GM23338 (cell line): Measurements from ENCODE around the gene ZBTB7A. TPM values are rescaled to one million over a fixed set of nuclear protein-coding genes. Genes with fewer than 3 reads are reported as not detected.

Experiments
- ATAC-seq: fragments of 200-7000 bp; cut with Tn5 transposase; 3 replicates; pipeline ENCODE4 v1.9.1; 2020
- DNase-seq: peaks from one replicate; pipeline ENCODE4 v3.0.0-alpha.2; 2015; ENCODE audit warnings: low spot score
- H2AFZ ChIP-seq: fragments of 200-600 bp; sonication (generic); 2 replicates; pipeline ENCODE4 v1.8.0; 2016; ENCODE audit warnings: antibody characterized with exemption, mild to moderate bottlenecking, moderate library complexity
- H3F3A ChIP-seq: fragments of 200-600 bp; sonication (generic); replicated peaks from 2 replicates; pipeline ENCODE4 v1.8.0; 2017; ENCODE audit warnings: antibody characterized with exemption, mixed run types, low read depth
- H3K27ac ChIP-seq: fragments of 200-600 bp; sonication (generic); 2 replicates; pipeline ENCODE4 v1.6.1; 2016; ENCODE audit warnings: low read depth
- H3K27me3 ChIP-seq: fragments of 200-600 bp; sonication (generic); 2 replicates; pipeline ENCODE4 v1.8.0; 2016; ENCODE audit warnings: mild to moderate bottlenecking, mixed run types, moderate library complexity; ENCODE audit not compliant: insufficient read depth
- H3K36me3 ChIP-seq: fragments of 200-600 bp; sonication (generic); 2 replicates; pipeline ENCODE4 v1.8.0; 2016; ENCODE audit warnings: mild to moderate bottlenecking; ENCODE audit not compliant: insufficient read depth
- H3K4me1 ChIP-seq: fragments of 200-600 bp; sonication (generic); 2 replicates; pipeline ENCODE4 v1.8.0; 2016; ENCODE audit warnings: mild to moderate bottlenecking, moderate library complexity; ENCODE audit not compliant: insufficient read depth
- H3K4me2 ChIP-seq: fragments of 200-600 bp; sonication (generic); 2 replicates; pipeline ENCODE4 v1.7.1; 2017; ENCODE audit warnings: mixed run types
- H3K4me3 ChIP-seq: fragments of 200-600 bp; sonication (generic); 2 replicates; pipeline ENCODE4 v1.6.1; 2016; ENCODE audit warnings: mixed run types
- H3K79me2 ChIP-seq: fragments of 200-600 bp; sonication (generic); replicated peaks from 2 replicates; pipeline ENCODE4 v1.8.0; 2017; ENCODE audit warnings: mild to moderate bottlenecking; ENCODE audit not compliant: insufficient read depth
- H3K9me2 ChIP-seq: fragments of 200-600 bp; sonication (generic); 2 replicates; pipeline ENCODE4 v1.8.0; 2017; ENCODE audit not compliant: insufficient read depth
- H4K20me1 ChIP-seq: fragments of 200-600 bp; sonication (generic); replicated peaks from 2 replicates; pipeline ENCODE4 v1.8.0; 2017; ENCODE audit warnings: mild to moderate bottlenecking; ENCODE audit not compliant: insufficient read depth
- H3K27ac Mint-ChIP-seq: 2 replicates; pipeline ENCODE4 v1.8.0; 2020; ENCODE audit warnings: inconsistent platforms, mild to moderate bottlenecking, moderate library complexity, mixed read lengths
- H3K27me3 Mint-ChIP-seq: 3 replicates; pipeline ENCODE4 v1.8.0; 2022; ENCODE audit warnings: low read depth, mild to moderate bottlenecking, moderate library complexity, mixed read lengths, inconsistent platforms; ENCODE audit not compliant: insufficient read depth, poor library complexity
- H3K36me3 Mint-ChIP-seq: 3 replicates; pipeline ENCODE4 v1.8.0; 2021; ENCODE audit warnings: low read depth, mild to moderate bottlenecking, inconsistent platforms, moderate library complexity, mixed read lengths
- H3K4me1 Mint-ChIP-seq: 3 replicates; pipeline ENCODE4 v1.8.0; 2020; ENCODE audit warnings: mild to moderate bottlenecking, inconsistent platforms, mixed read lengths
- H3K4me3 Mint-ChIP-seq: 3 replicates; pipeline ENCODE4 v1.8.0; 2021; ENCODE audit warnings: moderate library complexity, mild to moderate bottlenecking, inconsistent platforms, mixed read lengths
- H3K9me3 Mint-ChIP-seq: 3 replicates; pipeline ENCODE4 v1.8.0; 2020; ENCODE audit warnings: moderate library complexity, mild to moderate bottlenecking, inconsistent platforms, mixed read lengths
- CREB1 ChIP-seq: fragments of 250-450 bp; sonication (Bioruptor Pico); IDR thresholded peaks from 2 replicates; pipeline ENCODE4 v1.5.0; 2020; ENCODE audit warnings: low read depth, mild to moderate bottlenecking, moderate library complexity
- EZH2 ChIP-seq: fragments of 200-600 bp; sonication (generic); IDR thresholded peaks from one replicate; pipeline ENCODE4 v1.8.0; 2017; ENCODE audit warnings: antibody characterized with exemption, mild to moderate bottlenecking, low read depth; ENCODE audit not compliant: unreplicated experiment
- EZH2phosphoT487 ChIP-seq: fragments of 200-600 bp; sonication (generic); IDR thresholded peaks from one replicate; pipeline ENCODE4 v1.8.1; 2018; ENCODE audit warnings: antibody characterized with exemption; ENCODE audit not compliant: unreplicated experiment
- JUNB ChIP-seq: IDR thresholded peaks from one replicate; pipeline ENCODE4 v1.6.1; 2016; ENCODE audit warnings: antibody characterized with exemption; ENCODE audit not compliant: unreplicated experiment
- NANOG ChIP-seq: IDR thresholded peaks from 2 replicates; pipeline ENCODE4 v1.6.1; 2016; ENCODE audit warnings: antibody characterized with exemption, borderline replicate concordance
- POLR2AphosphoS5 ChIP-seq: IDR thresholded peaks from 2 replicates; pipeline ENCODE4 v1.6.1; 2016; ENCODE audit warnings: antibody characterized with exemption, low read depth
- STAT1 ChIP-seq: IDR thresholded peaks from one replicate; pipeline ENCODE4 v1.6.1; 2016; ENCODE audit warnings: antibody characterized with exemption; ENCODE audit not compliant: unreplicated experiment
- ZNF114 ChIP-seq: fragments of 250-450 bp; sonication (Bioruptor Pico); IDR thresholded peaks from 2 replicates; pipeline ENCODE4 v1.5.0; 2020; ENCODE audit warnings: mild to moderate bottlenecking, moderate library complexity
- polyA plus RNA-seq: library from polyadenylated mRNA; unstranded; fragments of >200 nt; fragmentation: Nextera tagmentation; extraction: Ambion mirVana; gene quantifications from 2 replicates; pipeline ENCODE4 v1.2.1, GENCODE V29; 2016
- total RNA-seq: library from RNA; depleted of rRNA; stranded (reverse); fragments of >200 nt; shearing (Covaris generic); gene quantifications from 2 replicates; pipeline ENCODE4 v1.2.3, GENCODE V29; 2014
- TF ChIP-seq, protein P1 (sequence below): IDR thresholded peaks from one replicate; pipeline ENCODE4 v1.6.1; 2018; ENCODE audit warnings: antibody characterized with exemption; ENCODE audit not compliant: unreplicated experiment
- TF ChIP-seq, protein P2 (sequence below): IDR thresholded peaks from 2 replicates; pipeline ENCODE4 v1.6.1; 2016; ENCODE audit warnings: antibody characterized with exemption

Gene ZBTB7A
- total and polyA plus RNA-seq, 2 experiments from 2014 or later = 9.5 to 35.0 TPM

DNA sequence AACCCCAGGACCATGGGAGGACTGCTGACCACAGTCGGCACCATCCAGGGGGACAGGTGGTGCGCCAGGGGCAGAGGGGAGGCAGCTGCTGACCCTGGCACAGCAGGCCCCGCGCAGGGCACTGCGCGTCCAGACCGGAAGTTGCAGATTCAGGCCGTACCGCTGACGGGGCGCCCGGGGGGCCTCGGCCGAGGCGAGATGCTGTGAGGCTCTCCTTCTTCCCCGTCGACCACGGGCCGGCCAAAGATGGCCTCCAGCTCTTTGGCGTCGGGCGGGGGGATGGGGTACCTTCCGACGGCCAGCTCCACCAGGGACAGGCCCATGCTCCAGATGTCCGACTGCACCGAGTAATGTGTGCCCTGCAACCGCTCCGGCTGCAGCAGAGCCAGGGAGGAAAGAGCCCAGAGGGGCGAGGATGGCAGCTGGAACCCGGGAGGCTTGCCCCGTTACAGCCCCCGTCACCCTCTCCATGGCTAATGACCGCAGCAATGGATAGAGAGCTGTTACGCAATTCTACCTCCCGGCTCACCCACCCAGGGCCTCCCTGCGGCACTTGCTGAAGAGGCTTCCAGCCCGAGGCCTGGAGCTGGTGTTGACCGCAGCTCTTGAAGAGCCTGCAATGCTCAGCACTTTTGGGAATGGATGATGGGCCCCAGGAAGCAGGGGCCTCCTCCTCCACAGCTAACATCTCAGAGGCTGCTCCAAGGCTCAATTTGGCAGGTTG is 32.5 kb upstream of the ZBTB7A start:
- Histone ChIP-seq H3K9me2 (no peaks in the 10 kb centered on the region), H3K79me2 (no peaks in the 10 kb centered on the region), H3F3A (no peaks in the 10 kb centered on the region), H3K4me2 (no peak overlapping the region), H3K4me1 (no peaks in the 10 kb centered on the region), H3K27ac (no peak overlapping the region), H4K20me1 (no peaks in the 10 kb centered on the region; the same call in 1 of the 2 replicates), H3K36me3 (0 out of 2 replicates have a peak, but pooled peaks cover 3% of the 10 kb centered on the region), H2AFZ (no peak overlapping the region), H3K4me3 (no peak overlapping the region), H3K27me3 (no peaks in the 10 kb centered on the region)
- H3K4me1 Mint-ChIP-seq = no peaks in the 10 kb centered on the region
- no peak for ATAC-seq
- no peaks in the 10 kb centered on the region for H3K9me3 Mint-ChIP-seq
- peaks cover 3% of the 10 kb centered on the region for H3K27me3 Mint-ChIP-seq
- no peak for TF ChIP-seq POLR2AphosphoS5
- TF ChIP-seq, protein P1, sequence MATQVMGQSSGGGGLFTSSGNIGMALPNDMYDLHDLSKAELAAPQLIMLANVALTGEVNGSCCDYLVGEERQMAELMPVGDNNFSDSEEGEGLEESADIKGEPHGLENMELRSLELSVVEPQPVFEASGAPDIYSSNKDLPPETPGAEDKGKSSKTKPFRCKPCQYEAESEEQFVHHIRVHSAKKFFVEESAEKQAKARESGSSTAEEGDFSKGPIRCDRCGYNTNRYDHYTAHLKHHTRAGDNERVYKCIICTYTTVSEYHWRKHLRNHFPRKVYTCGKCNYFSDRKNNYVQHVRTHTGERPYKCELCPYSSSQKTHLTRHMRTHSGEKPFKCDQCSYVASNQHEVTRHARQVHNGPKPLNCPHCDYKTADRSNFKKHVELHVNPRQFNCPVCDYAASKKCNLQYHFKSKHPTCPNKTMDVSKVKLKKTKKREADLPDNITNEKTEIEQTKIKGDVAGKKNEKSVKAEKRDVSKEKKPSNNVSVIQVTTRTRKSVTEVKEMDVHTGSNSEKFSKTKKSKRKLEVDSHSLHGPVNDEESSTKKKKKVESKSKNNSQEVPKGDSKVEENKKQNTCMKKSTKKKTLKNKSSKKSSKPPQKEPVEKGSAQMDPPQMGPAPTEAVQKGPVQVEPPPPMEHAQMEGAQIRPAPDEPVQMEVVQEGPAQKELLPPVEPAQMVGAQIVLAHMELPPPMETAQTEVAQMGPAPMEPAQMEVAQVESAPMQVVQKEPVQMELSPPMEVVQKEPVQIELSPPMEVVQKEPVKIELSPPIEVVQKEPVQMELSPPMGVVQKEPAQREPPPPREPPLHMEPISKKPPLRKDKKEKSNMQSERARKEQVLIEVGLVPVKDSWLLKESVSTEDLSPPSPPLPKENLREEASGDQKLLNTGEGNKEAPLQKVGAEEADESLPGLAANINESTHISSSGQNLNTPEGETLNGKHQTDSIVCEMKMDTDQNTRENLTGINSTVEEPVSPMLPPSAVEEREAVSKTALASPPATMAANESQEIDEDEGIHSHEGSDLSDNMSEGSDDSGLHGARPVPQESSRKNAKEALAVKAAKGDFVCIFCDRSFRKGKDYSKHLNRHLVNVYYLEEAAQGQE = no peak
- no peak for TF ChIP-seq STAT1
- H3K4me3 Mint-ChIP-seq = no peak overlapping the region
- peaks cover 43% of the 10 kb centered on the region for H3K36me3 Mint-ChIP-seq
- DNase-seq = no peak
- H3K27ac Mint-ChIP-seq = no peak overlapping the region

DNA sequence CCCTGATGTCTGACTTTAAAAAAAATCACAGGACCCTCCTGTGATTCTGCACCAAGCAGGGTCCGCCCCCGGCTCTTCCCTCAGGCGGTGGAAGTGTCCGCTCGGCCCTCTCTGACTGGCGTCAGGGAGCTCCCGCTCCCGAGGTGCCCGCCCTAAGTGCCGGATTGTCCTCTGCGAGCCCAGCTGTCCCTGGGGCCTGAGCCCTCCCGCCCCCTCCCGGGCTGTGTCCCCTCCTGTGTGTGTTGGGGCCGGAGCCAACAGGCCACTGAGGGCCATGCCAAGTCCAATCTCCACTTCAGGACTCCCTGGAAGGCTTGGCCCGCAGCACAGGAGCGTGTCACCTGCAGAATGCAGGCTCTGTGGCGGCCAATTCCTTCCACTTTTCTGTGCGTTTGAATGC is 31.8 kb upstream of the ZBTB7A start:
- no peak for ATAC-seq
- Histone ChIP-seq H3K4me1 (no peaks in the 10 kb centered on the region), H3K79me2 (no peaks in the 10 kb centered on the region), H4K20me1 (no peaks in the 10 kb centered on the region; the same call in 1 of the 2 replicates), H3K4me3 (no peak overlapping the region), H3K27ac (no peak overlapping the region), H3F3A (no peaks in the 10 kb centered on the region), H3K4me2 (no peak overlapping the region), H3K9me2 (no peaks in the 10 kb centered on the region), H3K36me3 (0 out of 2 replicates have a peak, but pooled peaks cover 3% of the 10 kb centered on the region), H2AFZ (no peak overlapping the region), H3K27me3 (no peaks in the 10 kb centered on the region)
- H3K9me3 Mint-ChIP-seq = no peaks in the 10 kb centered on the region
- H3K36me3 Mint-ChIP-seq = peaks cover 44% of the 10 kb centered on the region
- no peak overlapping the region for H3K4me3 Mint-ChIP-seq
- no peak for DNase-seq
- TF ChIP-seq STAT1 = no peak
- peaks cover 3% of the 10 kb centered on the region for H3K27me3 Mint-ChIP-seq
- no peaks in the 10 kb centered on the region for H3K4me1 Mint-ChIP-seq
- no peak overlapping the region for H3K27ac Mint-ChIP-seq

DNA sequence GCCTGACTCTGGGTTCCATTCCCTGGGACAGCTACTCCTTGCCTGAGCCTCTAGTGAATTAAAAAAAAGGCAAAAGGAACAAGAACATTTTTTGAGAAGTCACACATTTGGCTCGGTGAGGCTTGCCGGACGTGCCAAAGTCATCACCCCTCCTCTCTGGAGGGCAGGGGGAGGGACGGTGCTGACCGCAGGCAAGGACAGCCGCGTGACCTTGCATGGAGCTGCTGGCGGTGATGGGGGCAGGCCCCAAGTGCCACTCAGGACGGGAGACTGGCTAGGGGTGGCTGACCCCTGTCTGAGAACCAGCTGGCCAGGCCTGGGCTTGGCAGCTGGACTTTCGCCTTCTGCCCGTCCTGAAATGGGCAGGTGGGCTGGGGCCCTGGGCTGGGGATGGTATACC is 30.8 kb upstream of the ZBTB7A start:
- no peak overlapping the region for H3K27ac ChIP-seq
- no peak overlapping the region for H3K4me2 ChIP-seq
- H3F3A ChIP-seq = no peaks in the 10 kb centered on the region
- H3K27ac Mint-ChIP-seq = no peak overlapping the region
- peaks cover 3% of the 10 kb centered on the region for H3K27me3 Mint-ChIP-seq
- H3K36me3 ChIP-seq = 0 out of 2 replicates have a peak, but pooled peaks cover 3% of the 10 kb centered on the region
- H3K4me3 ChIP-seq = no peak overlapping the region
- ATAC-seq (no peak), DNase-seq (no peak)
- no peak overlapping the region for H2AFZ ChIP-seq
- peaks cover 45% of the 10 kb centered on the region for H3K36me3 Mint-ChIP-seq
- H3K4me1 Mint-ChIP-seq = no peaks in the 10 kb centered on the region
- no peak overlapping the region for H3K4me3 Mint-ChIP-seq
- H3K79me2 ChIP-seq = no peaks in the 10 kb centered on the region
- H4K20me1 ChIP-seq = no peaks in the 10 kb centered on the region; the same call in 1 of the 2 replicates
- no peaks in the 10 kb centered on the region for H3K27me3 ChIP-seq
- no peaks in the 10 kb centered on the region for H3K4me1 ChIP-seq
- H3K9me3 Mint-ChIP-seq = no peaks in the 10 kb centered on the region
- H3K9me2 ChIP-seq = no peaks in the 10 kb centered on the region
- TF ChIP-seq, protein P2, sequence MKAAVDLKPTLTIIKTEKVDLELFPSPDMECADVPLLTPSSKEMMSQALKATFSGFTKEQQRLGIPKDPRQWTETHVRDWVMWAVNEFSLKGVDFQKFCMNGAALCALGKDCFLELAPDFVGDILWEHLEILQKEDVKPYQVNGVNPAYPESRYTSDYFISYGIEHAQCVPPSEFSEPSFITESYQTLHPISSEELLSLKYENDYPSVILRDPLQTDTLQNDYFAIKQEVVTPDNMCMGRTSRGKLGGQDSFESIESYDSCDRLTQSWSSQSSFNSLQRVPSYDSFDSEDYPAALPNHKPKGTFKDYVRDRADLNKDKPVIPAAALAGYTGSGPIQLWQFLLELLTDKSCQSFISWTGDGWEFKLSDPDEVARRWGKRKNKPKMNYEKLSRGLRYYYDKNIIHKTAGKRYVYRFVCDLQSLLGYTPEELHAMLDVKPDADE = no peak
- TF ChIP-seq ZNF114 (CRISPR knock-in tag) (no peak), NANOG (no peak), JUNB (no peak), EZH2phosphoT487 (no peak), STAT1 (no peak), CREB1 (CRISPR knock-in tag) (no peak), EZH2 (no peak)
- TF ChIP-seq, protein P1 = no peak
